ENCODE results near the gene PMM2. TPM values are rescaled to one million over a fixed set of nuclear protein-coding genes. Genes with fewer than 3 reads are reported as not detected.
"Not testable (repeated sequence)": the region's sequence is repeated elsewhere in the genome, so short reads cannot be mapped to it uniquely, and the experiment has no call there.

Gene PMM2
- total RNA-seq, 4 donors from 2014 or later: 10.4 to 20.9 (median 16.6) TPM

GRCh38 chr16:8828541-8829165, 31.0 kb downstream of the PMM2 start:
- no peaks in the 10 kb centered on the region for H3K4me1 ChIP-seq
- in situ Hi-C loops (cut with MboI; ENCODE audit: low sequenced_read_pairs in 4 of 4) (no loop called here), intact Hi-C loops (cut with DNase I; ENCODE audit: low total_unique reads) (no loop called here)
- DNase-seq: no peak
- peaks cover 0 to 33% of the 10 kb centered on the region in 2 donors for H3K36me3 ChIP-seq
- H3K4me3 ChIP-seq: no peak overlapping the region
- ATAC-seq: no peak
- H3K27ac ChIP-seq: no peak overlapping the region
- H3K27me3 ChIP-seq: no peaks in the 10 kb centered on the region
- H3K9me3 ChIP-seq: no peaks in the 10 kb centered on the region
- TF ChIP-seq CTCF (IDR thresholded peaks at IDR 0.05 in 4 of 5, conservative IDR thresholded peaks at IDR 0.05 in 1 of 5) (no peak), POLR2A (IDR thresholded peaks at IDR 0.05) (no peak)

GRCh38 chr16:8831450-8831849, 33.8 kb downstream of the PMM2 start:
- no peaks in the 10 kb centered on the region for H3K27me3 ChIP-seq
- in situ Hi-C loops (cut with MboI; ENCODE audit: low sequenced_read_pairs in 4 of 4): no loop called here
- H3K27ac ChIP-seq: no peak overlapping the region
- TF ChIP-seq CTCF (IDR thresholded peaks at IDR 0.05 in 4 of 5, conservative IDR thresholded peaks at IDR 0.05 in 1 of 5) (no peak), POLR2A (IDR thresholded peaks at IDR 0.05) (no peak)
- H3K4me1 ChIP-seq: no peaks in the 10 kb centered on the region
- intact Hi-C loops (cut with DNase I; ENCODE audit: low total_unique reads): no loop called here
- ATAC-seq: no peak
- no peak for DNase-seq
- H3K36me3 ChIP-seq: peaks cover 0 to 25% of the 10 kb centered on the region in 2 donors
- H3K9me3 ChIP-seq: no peaks in the 10 kb centered on the region
- H3K4me3 ChIP-seq: no peak overlapping the region

GRCh38 chr16:8831871-8832716, 34.5 kb downstream of the PMM2 start:
- no peak overlapping the region for H3K4me3 ChIP-seq
- intact Hi-C loops (cut with DNase I; ENCODE audit: low total_unique reads): no loop called here
- H3K36me3 ChIP-seq: peaks cover 0 to 25% of the 10 kb centered on the region in 2 donors
- H3K4me1 ChIP-seq: no peaks in the 10 kb centered on the region
- TF ChIP-seq POLR2A (IDR thresholded peaks at IDR 0.05): no peak
- no peak for TF ChIP-seq CTCF (IDR thresholded peaks at IDR 0.05 in 4 of 5, conservative IDR thresholded peaks at IDR 0.05 in 1 of 5)
- H3K27me3 ChIP-seq: no peaks in the 10 kb centered on the region
- no peaks in the 10 kb centered on the region for H3K9me3 ChIP-seq
- DNase-seq: no peak
- no peak overlapping the region for H3K27ac ChIP-seq
- in situ Hi-C loops (cut with MboI; ENCODE audit: low sequenced_read_pairs in 4 of 4): no loop called here
- no peak for ATAC-seq

- no peak for ATAC-seq
- in situ Hi-C loops (cut with MboI; ENCODE audit: low sequenced_read_pairs in 4 of 4): no loop called here
- Histone ChIP-seq H3K4me3 (no peak overlapping the region), H3K27me3 (no peaks in the 10 kb centered on the region), H3K9me3 (no peaks in the 10 kb centered on the region), H3K4me1 (no peaks in the 10 kb centered on the region), H3K27ac (no peak overlapping the region), H3K36me3 (peaks cover 0 to 25% of the 10 kb centered on the region in 2 donors)
- no peak for TF ChIP-seq CTCF (IDR thresholded peaks at IDR 0.05 in 4 of 5, conservative IDR thresholded peaks at IDR 0.05 in 1 of 5)
- TF ChIP-seq POLR2A (IDR thresholded peaks at IDR 0.05): no peak
- DNase-seq: no peak
- intact Hi-C loops (cut with DNase I; ENCODE audit: low total_unique reads): no loop called here
Measured at GRCh38 chr16:8832717-8833105, 35.1 kb downstream of the PMM2 start.

GRCh38 chr16:8836797-8837196, 39.2 kb downstream of the PMM2 start:
- DNase-seq; H3K27me3 ChIP-seq; intact Hi-C loops (cut with DNase I; ENCODE audit: low total_unique reads); ATAC-seq; H3K36me3 ChIP-seq; H3K4me3 ChIP-seq; H3K9me3 ChIP-seq; H3K27ac ChIP-seq; H3K4me1 ChIP-seq; in situ Hi-C loops (cut with MboI; ENCODE audit: low sequenced_read_pairs in 4 of 4): not testable (repeated sequence)

GRCh38 chr16:8837594-8837993, 40.0 kb downstream of the PMM2 start:
- H3K27ac ChIP-seq; H3K9me3 ChIP-seq; H3K4me3 ChIP-seq; intact Hi-C loops (cut with DNase I; ENCODE audit: low total_unique reads); in situ Hi-C loops (cut with MboI; ENCODE audit: low sequenced_read_pairs in 4 of 4); H3K27me3 ChIP-seq; DNase-seq; H3K36me3 ChIP-seq; H3K4me1 ChIP-seq; ATAC-seq: not testable (repeated sequence)

GRCh38 chr16:8842016-8842415, 44.4 kb downstream of the PMM2 start:
- intact Hi-C loops (cut with DNase I; ENCODE audit: low total_unique reads); DNase-seq; H3K4me1 ChIP-seq; H3K36me3 ChIP-seq; in situ Hi-C loops (cut with MboI; ENCODE audit: low sequenced_read_pairs in 4 of 4); H3K9me3 ChIP-seq; H3K27me3 ChIP-seq; ATAC-seq: not testable (repeated sequence)
- H3K4me3 ChIP-seq: peak overlapping the region in 1 of 4 donors; percentile 27
- peak overlapping the region in 3 of 4 donors; percentile 25 to 54 (median 26) for H3K27ac ChIP-seq

Data from gastrocnemius medialis (tissue), 4 donors.